Femur (tissue), 1 donor: ENCODE data around the gene SMIM23.

Experiments used
- DNase-seq: peaks from one replicate; pipeline ENCODE4 v3.0.0-alpha.2; 2017

The SMIM23 gene

GRCh38 chr5:171785517-171785916 lies at the start of gene SMIM23:
TSS of gene SMIM23 (plus strand) at chr5:171785817. CDS start at chr5:171785872, 55 bp downstream.
- DNase-seq, result no peak

GRCh38 chr5:171736976-171737891 lies 48.4 kb upstream of the SMIM23 start:
- no peak for DNase-seq

GRCh38 chr5:171738501-171738900 lies 47.1 kb upstream of the SMIM23 start:
- DNase-seq, result no peak

DNA sequence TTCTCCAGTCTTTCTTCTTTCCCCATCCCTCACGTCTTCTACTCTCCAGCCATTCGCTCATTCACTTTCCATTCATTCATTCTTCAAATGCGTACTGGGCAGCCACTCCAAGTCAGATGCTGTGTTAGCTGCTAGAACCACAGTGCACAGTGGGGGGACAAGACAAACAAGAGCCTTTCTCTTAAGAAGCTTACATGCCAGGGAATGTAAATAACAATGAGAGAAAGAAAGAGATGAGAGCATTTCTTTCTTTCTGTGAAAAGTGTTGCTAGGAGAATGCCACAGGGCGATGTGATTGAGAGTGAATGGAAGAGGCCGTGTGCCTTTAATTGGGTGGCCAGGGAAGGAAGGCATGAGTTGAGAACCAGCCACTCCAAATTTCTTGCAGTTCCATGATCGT lies 46.3 kb upstream of the SMIM23 start:
- no peak for DNase-seq

DNA sequence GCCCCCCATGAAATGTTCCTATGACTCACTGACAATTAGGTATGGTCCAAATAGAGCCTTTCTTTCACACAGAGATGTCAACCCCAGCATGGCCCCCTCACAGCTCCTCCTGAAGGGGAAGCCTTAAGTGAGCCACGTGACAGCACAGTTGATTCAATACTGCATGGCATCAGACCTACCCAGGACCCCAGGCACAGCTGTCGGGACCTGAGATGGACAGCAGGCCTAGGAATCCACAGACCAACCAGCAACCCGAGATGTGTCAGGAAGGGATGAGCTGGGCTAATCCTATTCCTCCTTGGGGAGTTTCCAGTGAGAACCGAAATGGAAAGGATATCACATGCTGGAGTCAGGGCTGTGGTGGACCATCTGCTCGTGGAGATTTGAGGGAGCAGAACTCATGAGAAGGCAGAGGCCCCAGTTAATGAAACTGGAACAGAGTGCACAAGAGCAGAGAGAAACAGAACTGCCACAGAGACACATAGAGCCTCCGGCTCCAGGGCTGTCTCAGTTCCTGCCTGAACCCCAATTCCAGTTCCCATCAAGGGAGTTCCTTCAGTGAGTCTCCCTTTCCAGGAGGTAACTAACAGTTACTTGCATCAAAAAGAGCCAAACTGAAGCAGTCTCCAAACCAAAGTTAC lies 42.1 kb upstream of the SMIM23 start:
- no peak for DNase-seq

DNA sequence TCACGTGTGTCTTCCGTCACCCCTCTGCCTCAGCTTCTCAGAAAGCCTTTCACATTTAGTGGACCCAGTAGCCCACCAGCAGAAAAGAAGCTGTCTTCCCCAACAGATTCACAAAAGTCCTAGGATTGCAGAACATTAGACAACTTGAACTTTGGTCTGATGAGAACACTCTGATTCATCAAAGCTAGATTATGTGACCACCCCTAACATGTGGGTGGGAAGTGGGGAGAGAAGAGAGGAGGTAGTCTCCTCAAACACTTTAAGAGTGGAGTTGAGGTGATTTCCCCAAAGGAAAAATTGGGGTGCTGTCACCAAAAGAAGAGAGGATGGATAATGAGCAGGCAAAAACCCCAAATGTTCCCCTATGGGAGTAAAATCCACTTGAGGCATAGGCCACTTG lies 41.4 kb upstream of the SMIM23 start:
- no peak for DNase-seq

- no peak for DNase-seq
Observed at GRCh38 chr5:171744882-171745281, 40.7 kb upstream of the SMIM23 start.

- no peak for DNase-seq
Observed at GRCh38 chr5:171745602-171746001, 40.0 kb upstream of the SMIM23 start.

- no peak for DNase-seq
Observed at GRCh38 chr5:171747061-171747859, 38.4 kb upstream of the SMIM23 start.

DNA sequence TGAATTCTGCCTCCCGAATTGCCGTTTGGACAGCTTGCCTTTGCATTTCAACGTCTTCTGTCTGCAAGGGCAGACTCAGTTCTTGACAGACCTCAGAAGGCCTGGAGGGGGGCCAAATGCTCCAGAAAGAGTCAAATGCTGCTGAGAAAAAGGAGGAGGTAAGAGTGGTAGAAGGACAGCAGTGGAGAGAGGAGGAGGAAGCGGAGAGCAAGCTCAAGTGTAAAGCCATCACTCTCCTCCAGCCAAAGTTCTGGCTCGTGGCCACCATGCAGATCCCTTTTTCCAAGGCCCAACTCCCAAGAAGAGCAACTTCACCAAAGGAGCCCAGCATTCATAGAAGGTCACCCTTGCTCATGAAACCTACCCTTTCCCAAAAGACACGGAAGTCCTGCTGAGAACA lies 36.9 kb upstream of the SMIM23 start:
- no peak for DNase-seq

DNA sequence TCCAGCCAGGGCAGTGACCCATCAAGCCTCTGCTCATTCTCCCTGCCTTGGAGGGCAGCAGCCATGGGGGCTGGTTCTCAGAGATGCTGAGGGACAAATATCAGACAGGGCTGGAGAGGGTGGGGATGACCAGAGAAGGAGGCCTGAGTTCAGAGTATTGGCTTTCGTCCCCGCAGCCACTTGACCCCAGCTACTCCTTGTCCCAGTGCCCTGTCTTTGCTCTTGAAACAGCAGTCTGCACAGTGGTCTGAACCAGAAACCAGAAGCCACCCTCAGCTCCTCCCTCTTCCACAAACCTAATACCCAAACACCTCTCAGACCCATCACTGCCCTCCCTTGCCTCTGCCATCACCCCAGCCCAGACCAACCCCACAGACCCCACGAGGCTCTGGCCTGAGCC lies 36.3 kb upstream of the SMIM23 start:
- DNase-seq, result no peak

GRCh38 chr5:171750311-171750788 lies 35.3 kb upstream of the SMIM23 start:
- no peak for DNase-seq

GRCh38 chr5:171755354-171755821 lies 30.2 kb upstream of the SMIM23 start:
- DNase-seq, result no peak

DNA sequence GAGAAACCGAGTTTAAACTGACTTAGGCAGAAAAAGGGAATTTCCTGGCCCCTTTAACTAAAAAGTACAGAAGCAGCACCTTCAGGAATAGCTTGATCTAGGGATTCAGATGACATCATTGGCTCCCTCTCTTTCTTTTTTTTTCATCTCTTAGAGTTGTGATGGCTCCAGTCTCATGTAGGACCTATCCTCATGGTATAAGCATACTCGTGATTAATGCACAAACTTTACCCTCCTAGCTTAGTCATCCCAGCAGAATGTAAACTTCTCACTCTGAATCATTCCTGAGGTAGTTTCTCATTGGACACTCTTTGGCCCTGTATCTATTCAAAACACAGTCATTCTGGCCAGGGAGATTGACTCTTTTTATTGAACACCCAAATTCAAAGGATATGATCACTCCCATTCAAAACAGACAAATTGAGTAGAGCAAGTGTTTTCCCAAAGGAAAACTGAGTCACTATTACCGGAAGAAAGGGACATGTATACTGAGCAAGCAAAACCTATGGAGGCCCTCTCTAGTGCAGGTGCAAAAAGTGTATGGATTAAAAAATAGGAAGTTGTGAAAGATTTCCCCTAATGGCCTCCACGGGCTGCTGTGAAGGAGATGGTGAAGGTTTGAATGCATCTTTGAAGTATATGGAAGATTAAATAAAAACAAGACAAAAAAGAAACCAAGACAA lies 27.6 kb upstream of the SMIM23 start:
- DNase-seq, result no peak

DNA sequence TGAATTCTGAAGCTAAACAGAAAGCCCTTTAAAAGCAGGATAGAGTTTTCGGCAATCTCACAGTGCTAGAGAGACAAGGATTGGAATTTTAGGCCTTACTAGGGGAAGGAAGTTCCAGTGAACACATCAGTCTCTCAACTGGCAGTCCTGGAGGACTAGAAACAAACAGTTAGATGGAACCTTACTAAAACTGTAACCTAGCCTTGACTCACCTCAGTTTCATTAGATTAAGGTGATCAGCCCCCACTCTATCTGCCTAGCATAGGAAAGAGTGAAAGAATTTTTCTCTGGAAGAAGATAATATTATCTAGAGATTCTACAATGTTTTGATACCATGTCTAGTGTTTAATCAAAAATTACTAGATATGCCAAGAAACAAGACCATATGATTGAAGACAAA lies 25.8 kb upstream of the SMIM23 start:
- DNase-seq, result no peak

GRCh38 chr5:171762021-171762608 lies 23.5 kb upstream of the SMIM23 start:
- no peak for DNase-seq

DNA sequence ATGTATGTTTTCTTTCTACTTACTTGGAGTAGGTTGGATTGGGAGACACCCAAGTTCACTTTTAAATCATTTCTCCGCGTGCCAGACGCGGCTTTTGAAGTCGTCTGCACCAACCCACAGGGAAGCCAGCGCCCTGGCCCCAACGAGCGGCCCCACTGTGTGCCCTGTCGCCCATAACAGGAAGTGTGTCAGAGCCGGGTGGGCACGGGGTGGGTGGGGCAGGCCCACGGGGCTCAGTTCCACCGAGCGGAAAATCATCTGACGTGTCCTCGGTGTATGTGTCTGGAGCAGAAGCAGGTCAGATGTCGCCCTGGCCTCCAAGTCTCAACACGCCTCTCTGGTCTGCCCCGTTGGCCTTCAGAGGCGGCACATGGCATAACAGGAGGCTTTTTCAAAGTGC lies 22.7 kb upstream of the SMIM23 start:
- peak; percentile 61 for DNase-seq

- no peak for DNase-seq
Observed at GRCh38 chr5:171764265-171764664, 21.4 kb upstream of the SMIM23 start.

DNA sequence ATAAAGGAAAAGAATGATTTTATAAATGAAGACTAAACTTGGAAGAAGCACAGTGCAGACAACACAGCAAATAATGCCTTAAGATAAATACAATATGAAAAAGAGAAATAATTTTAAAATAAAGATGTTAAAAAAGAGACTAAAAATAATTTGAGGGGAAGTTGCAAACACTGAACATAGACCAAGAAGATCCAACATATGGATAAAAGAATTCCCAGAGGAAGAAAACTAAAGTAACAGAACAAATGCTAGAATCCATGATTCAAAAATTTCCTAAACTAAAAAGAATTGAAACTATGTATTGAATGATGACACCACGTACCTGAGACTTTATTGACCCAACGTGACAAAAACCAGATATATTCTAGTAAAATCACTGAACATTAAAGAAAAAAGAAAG lies 18.7 kb upstream of the SMIM23 start:
- no peak for DNase-seq

DNA sequence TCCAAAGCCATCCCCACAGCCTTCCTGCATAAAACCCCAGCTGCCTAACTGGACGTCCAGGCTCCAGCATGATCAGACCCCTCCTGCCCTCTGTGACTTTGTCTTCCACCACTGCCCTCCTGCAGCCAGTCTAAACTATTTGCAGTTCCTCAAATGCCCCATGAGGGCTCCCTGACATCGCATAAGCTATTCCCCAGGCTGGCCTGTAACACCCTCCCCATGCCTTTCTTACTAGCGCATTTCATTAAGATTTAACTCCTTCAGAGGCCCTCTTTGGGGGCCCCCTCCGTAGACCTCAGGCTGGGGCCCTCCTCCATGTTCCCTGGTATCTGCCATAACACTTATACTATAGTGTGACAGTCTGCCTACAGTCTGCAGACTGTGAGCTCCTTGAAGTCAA lies 15.5 kb upstream of the SMIM23 start:
- no peak for DNase-seq

DNA sequence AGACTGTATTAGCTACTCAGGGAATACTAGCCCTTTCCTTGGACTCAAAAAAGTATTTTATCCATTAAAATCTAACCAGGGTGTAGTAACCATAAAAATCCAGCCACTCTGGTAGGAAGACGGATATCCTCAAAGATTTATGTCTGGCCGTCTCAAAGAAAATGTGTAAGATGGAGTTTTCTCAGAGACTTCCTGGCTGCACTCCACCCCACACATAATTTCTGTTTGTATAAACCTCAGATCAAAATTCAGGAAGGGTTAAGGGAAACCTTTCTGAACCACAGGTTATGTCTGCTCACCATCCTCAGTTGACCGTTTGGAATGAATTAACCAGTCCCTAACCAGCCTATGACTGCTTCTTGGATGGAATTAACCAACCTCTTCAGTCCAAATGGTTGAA lies 13.8 kb upstream of the SMIM23 start:
- no peak for DNase-seq

GRCh38 chr5:171773106-171773505 lies 12.5 kb upstream of the SMIM23 start:
- no peak for DNase-seq
